ENCODE results near the gene DMKN.

- no peak for TF ChIP-seq CTCF (IDR thresholded peaks at IDR 0.05)
- TF ChIP-seq POLR2A (IDR thresholded peaks at IDR 0.05) = no peak
Observed at GRCh38 chr19:35560677-35561076, 47.2 kb upstream of the DMKN start.

Measured in adrenal gland (tissue), 5 donors.